HepG2 (cell line): ENCODE data around the gene AKAP7. TPM values are rescaled to one million over a fixed set of nuclear protein-coding genes. Genes with fewer than 3 reads are reported as not detected.

Experiments
- ATAC-seq: fragments of 200-7000 bp; cut with Tn5 transposase; 3 replicates; pipeline ENCODE4 v1.9.1; 2020; ENCODE audit warnings: mild to moderate bottlenecking, moderate library complexity
- BruUV-seq: library from RNA; stranded (reverse); fragments of 400-500 nt; replicated peaks from 2 replicates; lab custom pipeline; 2021; lab: Mats Ljungman, UMichigan
- CTCF ChIA-PET: fragments of 300-600 bp; formaldehyde crosslinking; extraction: SDS; loops from one replicate; lab custom pipeline; 2021; ENCODE audit warnings: low total read pairs, inconsistent platforms, low intra/inter-chr PET ratio; lab: Yijun Ruan, JAX
- POLR2A ChIA-PET: fragments of 350-600 bp; sonication (Branson Sonifier 250); formaldehyde crosslinking; loops from one replicate; lab custom pipeline; 2020; ENCODE audit warnings: antibody characterized with exemption, inconsistent platforms; lab: Yijun Ruan, JAX
- DNase-seq: peaks from one replicate; pipeline ENCODE4 v3.0.0-alpha.2; 2015; ENCODE audit warnings: low spot score
- FAIRE-seq: peaks from 3 replicates; lab custom pipeline; 2011; peaks lifted over from hg19 to GRCh38; lab: Jason Lieb, UNC
- H2AFZ ChIP-seq: one replicate; pipeline ENCODE4 v1.6.1; 2011; ENCODE audit warnings: low read length, inconsistent platforms
- H3K27ac ChIP-seq: fragments of 300-600 bp; 3 replicates; pipeline ENCODE4 v1.8.0; 2011; ENCODE audit warnings: mixed run types, mild to moderate bottlenecking, mixed read lengths, low read length, inconsistent platforms; ENCODE audit not compliant: insufficient read depth; ENCODE audit errors: extremely low read length
- H3K27me3 ChIP-seq, 2 experiments: fragments of 200-600 bp in 1 of 2; 2 replicates in 1 of 2; 3 replicates in 1 of 2; pipeline versions ENCODE4 v1.6.0 to v1.8.0; 2011; ENCODE audit warnings: low read length in 2 of 2, mild to moderate bottlenecking in 2 of 2, moderate library complexity in 2 of 2, inconsistent platforms in 1 of 2; ENCODE audit not compliant: insufficient read depth in 2 of 2, control insufficient read depth in 1 of 2
- H3K36me3 ChIP-seq, 2 experiments: fragments of 200-600 bp in 1 of 2; replicated peaks in 1 of 2; 2 replicates in 1 of 2; 3 replicates in 1 of 2; pipeline versions ENCODE4 v1.5.1 to v1.8.0; 2011; ENCODE audit warnings: low read length in 2 of 2, inconsistent platforms in 1 of 2; ENCODE audit not compliant: insufficient read depth in 2 of 2, control insufficient read depth in 1 of 2
- H3K4me1 ChIP-seq: 2 replicates; pipeline ENCODE4 v1.5.1; 2012; ENCODE audit warnings: low read length, inconsistent platforms; ENCODE audit not compliant: insufficient read depth
- H3K4me2 ChIP-seq: 2 replicates; pipeline ENCODE4 v1.6.0; 2011; ENCODE audit warnings: low read depth, low read length, inconsistent platforms
- H3K4me3 ChIP-seq, 3 experiments: fragments of 200-600 bp in 1 of 3; sonication (generic), shearing (Covaris generic) in 1 of 3; replicated peaks in 1 of 3; 2 replicates each; pipeline ENCODE4 v1.5.1; 2011 to 2016; ENCODE audit warnings: low read length in 3 of 3, inconsistent platforms in 2 of 3, low read depth in 2 of 3, mild to moderate bottlenecking in 2 of 3, control low read depth in 1 of 3, mixed read lengths in 1 of 3; ENCODE audit not compliant: insufficient read depth in 1 of 3
- H3K79me2 ChIP-seq: one replicate; pipeline ENCODE4 v1.6.1; 2011; ENCODE audit warnings: low read length, inconsistent platforms; ENCODE audit not compliant: insufficient read depth
- H3K9ac ChIP-seq: 2 replicates; pipeline ENCODE4 v1.6.0; 2011; ENCODE audit warnings: mild to moderate bottlenecking, low read depth, low read length, inconsistent platforms; ENCODE audit not compliant: insufficient read depth
- H3K9me3 ChIP-seq: 2 replicates; pipeline ENCODE4 v1.5.1; 2012; ENCODE audit warnings: mild to moderate bottlenecking, low read length
- H4K20me1 ChIP-seq: 2 replicates; pipeline ENCODE4 v1.6.0; 2011; ENCODE audit warnings: inconsistent platforms, mild to moderate bottlenecking, low read length, moderate library complexity; ENCODE audit not compliant: insufficient read depth
- ATF7-NPFF ChIP-seq: sonication (generic); formaldehyde crosslinking; IDR thresholded peaks from 2 replicates; pipeline ENCODE4 v1.8.1; 2023; ENCODE audit warnings: mild to moderate bottlenecking, low read depth, missing genetic modification reagents, moderate library complexity
- FOXK2 ChIP-seq: fragments of 450-650 bp; IDR thresholded peaks from 2 replicates; pipeline ENCODE4 v1.6.1; 2016
- HOXA5 ChIP-seq: sonication (generic); formaldehyde crosslinking; IDR thresholded peaks from 2 replicates; pipeline ENCODE4 v1.4.0; 2020; ENCODE audit warnings: missing genetic modification reagents
- MEIS2 ChIP-seq: sonication (generic); formaldehyde crosslinking; IDR thresholded peaks from 2 replicates; pipeline ENCODE4 v1.9.0; 2021; ENCODE audit warnings: mild to moderate bottlenecking, missing genetic modification reagents
- NR3C1 ChIP-seq: sonication (generic); formaldehyde crosslinking; IDR thresholded peaks from 2 replicates; pipeline ENCODE4 v1.4.0; 2020; ENCODE audit warnings: missing genetic modification reagents
- SIN3A ChIP-seq: IDR thresholded peaks from 2 replicates; pipeline ENCODE4 v1.6.1; 2011; ENCODE audit warnings: low read depth, mild to moderate bottlenecking, control low read depth, low read length, borderline replicate concordance
- SKI ChIP-seq: fragments of 450-650 bp; IDR thresholded peaks from one replicate; pipeline ENCODE4 v1.6.1; 2018; ENCODE audit warnings: mild to moderate bottlenecking; ENCODE audit not compliant: partially characterized antibody
- SRSF4 ChIP-seq: fragments of 200-400 bp; formaldehyde crosslinking; IDR thresholded peaks from one replicate; pipeline ENCODE4 v1.6.1; 2018; ENCODE audit warnings: mild to moderate bottlenecking, low read depth, low read length, moderate library complexity; ENCODE audit not compliant: poor library complexity, severe bottlenecking
- YEATS2 ChIP-seq: sonication (generic); formaldehyde crosslinking; IDR thresholded peaks from 2 replicates; pipeline ENCODE4 v1.4.0; 2020; ENCODE audit warnings: missing genetic modification reagents, borderline replicate concordance
- ZMAT3 ChIP-seq: sonication (generic); formaldehyde crosslinking; conservative IDR thresholded peaks from 2 replicates; pipeline ENCODE4 v1.7.0; 2021; ENCODE audit warnings: missing genetic modification reagents
- ZNF160 ChIP-seq: sonication (generic); formaldehyde crosslinking; IDR thresholded peaks from 2 replicates; pipeline ENCODE4 v1.8.0; 2022; ENCODE audit warnings: mild to moderate bottlenecking, inconsistent platforms, missing genetic modification reagents
- ZNF264 ChIP-seq: sonication (generic); formaldehyde crosslinking; IDR thresholded peaks from 2 replicates; pipeline ENCODE4 v1.4.0; 2020; ENCODE audit warnings: missing genetic modification reagents
- ZNF577 ChIP-seq: sonication (generic); formaldehyde crosslinking; IDR thresholded peaks from 2 replicates; pipeline ENCODE4 v1.4.0; 2020; ENCODE audit warnings: mild to moderate bottlenecking, low read depth, missing genetic modification reagents, borderline replicate concordance
- ZNF878 ChIP-seq: sonication (generic); formaldehyde crosslinking; IDR thresholded peaks from 2 replicates; pipeline ENCODE4 v1.8.1; 2023; ENCODE audit warnings: mild to moderate bottlenecking, missing genetic modification reagents, moderate library complexity
- ZSCAN29 ChIP-seq: sonication (generic); formaldehyde crosslinking; conservative IDR thresholded peaks from 2 replicates; pipeline ENCODE4 v1.4.0; 2020; ENCODE audit warnings: mild to moderate bottlenecking, missing genetic modification reagents
- WGBS: methylation state at CpG from one replicate; pipeline ENCODE4 v1.1.6; 2017; ENCODE audit warnings: low lambda C conversion rate; 5-methylcytosine and 5-hydroxymethylcytosine counted together
- in situ Hi-C: cut with HindIII; loops from 2 replicates; pipeline ENCODE4 v1.10.0; 2017; ENCODE audit warnings: low pct_unique_long_range_greater_than_20kb; ENCODE audit not compliant: extremely low pct_ligation_motif_present
- intact Hi-C: fragments of 100-400 bp; cut with micrococcal nuclease; formaldehyde crosslinking; loops from one replicate; pipeline ENCODE4 v1.10.0; 2022; ENCODE audit not compliant: unreplicated experiment
- polyA plus RNA-seq, 8 experiments: library from polyadenylated mRNA; depleted of rRNA in 3 of 8; stranded (reverse) in 7 of 8; unstranded in 1 of 8; fragments of >200 nt; fragmentation: Illumina TruSeq in 4 of 8; extraction: Trizol in 4 of 8; gene quantifications; 2 replicates each; pipeline versions ENCODE4 v1.2.1 to v1.2.3, GENCODE V29; 2011 to 2016; ENCODE audit warnings: low read depth in 4 of 8, missing spikeins in 1 of 8, mixed read lengths in 1 of 8; ENCODE audit not compliant: insufficient read depth in 1 of 8
- total RNA-seq, 5 experiments: library from RNA; depleted of rRNA; stranded (reverse); fragments of >200 nt; fragmentation: Illumina TruSeq; extraction: Trizol; gene quantifications; 2 replicates each; pipeline ENCODE4 v1.2.3, GENCODE V29; 2016; ENCODE audit warnings: low read depth in 1 of 5
- TF ChIP-seq, protein P1 (sequence below): sonication (generic); formaldehyde crosslinking; IDR thresholded peaks from 2 replicates; pipeline ENCODE4 v1.5.1; 2020; ENCODE audit warnings: mild to moderate bottlenecking, missing genetic modification reagents, moderate library complexity
- TF ChIP-seq, protein P2 (sequence below), 2 experiments: fragments of 450-650 bp in 1 of 2; sonication (generic) in 1 of 2; formaldehyde crosslinking; IDR thresholded peaks; 2 replicates each; pipeline versions ENCODE4 v1.5.0 to v1.8.0; 2020 to 2022; ENCODE audit warnings: mild to moderate bottlenecking in 1 of 2, missing genetic modification reagents in 1 of 2
- TF ChIP-seq, protein P3 (sequence below): sonication (generic); formaldehyde crosslinking; IDR thresholded peaks from 2 replicates; pipeline ENCODE4 v1.4.0; 2020; ENCODE audit warnings: missing genetic modification reagents

The AKAP7 gene
- total and polyA plus RNA-seq, 2 of the 13 experiments (the other 11 are each of a cell fraction or from before 2014, with no cell fraction given) = 3.6 to 11.7 TPM

DNA sequence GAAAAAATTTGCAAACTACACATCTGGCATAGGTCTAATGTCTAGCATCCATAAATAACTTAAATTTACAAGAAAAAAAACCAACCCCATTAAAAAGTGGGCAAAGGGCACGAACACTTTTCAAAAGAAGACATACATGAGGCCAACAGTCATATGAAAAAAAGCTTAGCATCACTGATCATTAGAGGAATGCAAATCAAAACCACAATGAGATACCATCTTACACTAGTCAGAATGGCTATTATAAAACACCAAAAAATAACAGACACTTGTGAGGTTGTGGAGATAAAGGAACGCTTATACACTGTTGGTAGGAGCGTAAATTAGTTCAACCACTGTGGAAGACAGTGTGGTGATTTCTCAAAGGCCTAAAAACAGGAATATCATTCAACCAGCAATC is 38.5 kb upstream of the AKAP7 start:
- intact Hi-C loops (no loop called here), in situ Hi-C loops (no loop called here)
- ChIA-PET POLR2A (no interaction called here), CTCF (no interaction called here)
- Histone ChIP-seq H3K36me3 (no peaks in the 10 kb centered on the region), H2AFZ (no peak overlapping the region), H3K27ac (no peak overlapping the region), H3K79me2 (no peaks in the 10 kb centered on the region), H4K20me1 (no peaks in the 10 kb centered on the region), H3K4me1 (0 out of 2 replicates have a peak, but pooled peaks cover under 1% of the 10 kb centered on the region), H3K9me3 (peaks cover 10% of the 10 kb centered on the region), H3K4me2 (no peak overlapping the region), H3K4me3 (no peak overlapping the region), H3K9ac (no peak overlapping the region), H3K27me3 (no peaks in the 10 kb centered on the region; a peak in 1 of 5 replicates)
- BruUV-seq = no TSS peak
- 0% methylated on average over 3 of the region's 3 CpGs for WGBS
- TF ChIP-seq, protein P1, sequence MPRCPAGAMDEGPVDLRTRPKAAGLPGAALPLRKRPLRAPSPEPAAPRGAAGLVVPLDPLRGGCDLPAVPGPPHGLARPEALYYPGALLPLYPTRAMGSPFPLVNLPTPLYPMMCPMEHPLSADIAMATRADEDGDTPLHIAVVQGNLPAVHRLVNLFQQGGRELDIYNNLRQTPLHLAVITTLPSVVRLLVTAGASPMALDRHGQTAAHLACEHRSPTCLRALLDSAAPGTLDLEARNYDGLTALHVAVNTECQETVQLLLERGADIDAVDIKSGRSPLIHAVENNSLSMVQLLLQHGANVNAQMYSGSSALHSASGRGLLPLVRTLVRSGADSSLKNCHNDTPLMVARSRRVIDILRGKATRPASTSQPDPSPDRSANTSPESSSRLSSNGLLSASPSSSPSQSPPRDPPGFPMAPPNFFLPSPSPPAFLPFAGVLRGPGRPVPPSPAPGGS = no peak
- TF ChIP-seq ZNF264 (CRISPR knock-in tag) (no peak), ZNF577 (CRISPR knock-in tag) (no peak), ZNF160 (CRISPR knock-in tag) (no peak), YEATS2 (no peak), NR3C1 (CRISPR knock-in tag) (no peak), HOXA5 (CRISPR knock-in tag) (no peak), ZSCAN29 (CRISPR knock-in tag) (no peak), ATF7-NPFF (no peak), ZNF878 (CRISPR knock-in tag) (no peak), FOXK2 (no peak), ZMAT3 (no peak), MEIS2 (CRISPR knock-in tag) (no peak), SRSF4 (no peak), SIN3A (no peak), SKI (no peak)
- TF ChIP-seq, protein P2, sequence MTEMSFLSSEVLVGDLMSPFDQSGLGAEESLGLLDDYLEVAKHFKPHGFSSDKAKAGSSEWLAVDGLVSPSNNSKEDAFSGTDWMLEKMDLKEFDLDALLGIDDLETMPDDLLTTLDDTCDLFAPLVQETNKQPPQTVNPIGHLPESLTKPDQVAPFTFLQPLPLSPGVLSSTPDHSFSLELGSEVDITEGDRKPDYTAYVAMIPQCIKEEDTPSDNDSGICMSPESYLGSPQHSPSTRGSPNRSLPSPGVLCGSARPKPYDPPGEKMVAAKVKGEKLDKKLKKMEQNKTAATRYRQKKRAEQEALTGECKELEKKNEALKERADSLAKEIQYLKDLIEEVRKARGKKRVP (CRISPR knock-in tag; IDR thresholded peaks at IDR 0.05) = no peak
- TF ChIP-seq, protein P3, sequence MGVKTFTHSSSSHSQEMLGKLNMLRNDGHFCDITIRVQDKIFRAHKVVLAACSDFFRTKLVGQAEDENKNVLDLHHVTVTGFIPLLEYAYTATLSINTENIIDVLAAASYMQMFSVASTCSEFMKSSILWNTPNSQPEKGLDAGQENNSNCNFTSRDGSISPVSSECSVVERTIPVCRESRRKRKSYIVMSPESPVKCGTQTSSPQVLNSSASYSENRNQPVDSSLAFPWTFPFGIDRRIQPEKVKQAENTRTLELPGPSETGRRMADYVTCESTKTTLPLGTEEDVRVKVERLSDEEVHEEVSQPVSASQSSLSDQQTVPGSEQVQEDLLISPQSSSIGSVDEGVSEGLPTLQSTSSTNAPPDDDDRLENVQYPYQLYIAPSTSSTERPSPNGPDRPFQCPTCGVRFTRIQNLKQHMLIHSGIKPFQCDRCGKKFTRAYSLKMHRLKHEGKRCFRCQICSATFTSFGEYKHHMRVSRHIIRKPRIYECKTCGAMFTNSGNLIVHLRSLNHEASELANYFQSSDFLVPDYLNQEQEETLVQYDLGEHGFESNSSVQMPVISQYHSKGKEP (CRISPR knock-in tag) = no peak
- DNase-seq (no peak), FAIRE-seq (no peak), ATAC-seq (no peak)
